ENCODE data around the gene NLRP12.

Gene NLRP12

GRCh38 chr19:53828531-53828930 lies 4.4 kb upstream of the NLRP12 start:
- TF ChIP-seq CTCF (IDR thresholded peaks at IDR 0.05; ENCODE audit: low read depth, low read length, missing control alignments) = no peak
- DNase-seq (ENCODE audit: low read depth) = no peak
- H3K4me3 ChIP-seq (ENCODE audit: low read depth, low read length) = no peak overlapping the region
- in situ Hi-C loops (cut with HindIII; ENCODE audit: low sequenced_read_pairs) = no loop called here

- in situ Hi-C loops (cut with HindIII; ENCODE audit: low sequenced_read_pairs) = no loop called here
- TF ChIP-seq CTCF (IDR thresholded peaks at IDR 0.05; ENCODE audit: low read depth, low read length, missing control alignments) = no peak
- DNase-seq (ENCODE audit: low read depth) = peak; percentile 31
- no peak overlapping the region for H3K4me3 ChIP-seq (ENCODE audit: low read depth, low read length)
Measured at GRCh38 chr19:53826876-53827275, 2.8 kb upstream of the NLRP12 start.

- no peak overlapping the region for H3K4me3 ChIP-seq (ENCODE audit: low read depth, low read length)
- in situ Hi-C loops (cut with HindIII; ENCODE audit: low sequenced_read_pairs) = no loop called here
- DNase-seq (ENCODE audit: low read depth) = no peak
- no peak for TF ChIP-seq CTCF (IDR thresholded peaks at IDR 0.05; ENCODE audit: low read depth, low read length, missing control alignments)
Measured at GRCh38 chr19:53823380-53824120, 564 bp downstream of the NLRP12 start.

- TF ChIP-seq CTCF (IDR thresholded peaks at IDR 0.05; ENCODE audit: low read depth, low read length, missing control alignments) = no peak
- DNase-seq (ENCODE audit: low read depth) = no peak
- no peak overlapping the region for H3K4me3 ChIP-seq (ENCODE audit: low read depth, low read length)
- in situ Hi-C loops (cut with HindIII; ENCODE audit: low sequenced_read_pairs) = no loop called here
Measured at GRCh38 chr19:53819861-53820260, 4.3 kb downstream of the NLRP12 start.

GRCh38 chr19:53818756-53819155 lies 5.4 kb downstream of the NLRP12 start:
- no peak for TF ChIP-seq CTCF (IDR thresholded peaks at IDR 0.05; ENCODE audit: low read depth, low read length, missing control alignments)
- in situ Hi-C loops (cut with HindIII; ENCODE audit: low sequenced_read_pairs) = no loop called here
- H3K4me3 ChIP-seq (ENCODE audit: low read depth, low read length) = no peak overlapping the region
- no peak for DNase-seq (ENCODE audit: low read depth)

GRCh38 chr19:53813996-53814395 lies 10.1 kb downstream of the NLRP12 start:
- TF ChIP-seq CTCF (IDR thresholded peaks at IDR 0.05; ENCODE audit: low read depth, low read length, missing control alignments) = no peak
- in situ Hi-C loops (cut with HindIII; ENCODE audit: low sequenced_read_pairs) = no loop called here
- DNase-seq (ENCODE audit: low read depth) = no peak
- H3K4me3 ChIP-seq (ENCODE audit: low read depth, low read length) = no peak overlapping the region

All from astrocyte of the cerebellum (primary cell).